Trophoblast cell (in vitro differentiated cells and primary cell): ENCODE results near the gene TRABD2B.
A peak's percentile ranks its signal among the peaks of the same experiment; 100 is the strongest.

Experiments
- DNase-seq, 2 donors: peaks; one replicate each; pipeline ENCODE4 v3.0.0-alpha.2; 2016
- H2AFZ ChIP-seq: 2 replicates; pipeline ENCODE4 v1.6.1; 2013; ENCODE audit warnings: low read length, moderate library complexity, mild to moderate bottlenecking; ENCODE audit not compliant: insufficient read depth, poor library complexity
- H2AK5ac ChIP-seq: 2 replicates; pipeline ENCODE4 v1.6.1; 2013; ENCODE audit warnings: mild to moderate bottlenecking, low read length
- H2BK120ac ChIP-seq: 2 replicates; pipeline ENCODE4 v1.6.1; 2013; ENCODE audit warnings: low read length, mild to moderate bottlenecking, moderate library complexity; ENCODE audit not compliant: insufficient read depth, poor library complexity
- H2BK12ac ChIP-seq: 2 replicates; pipeline ENCODE4 v1.6.1; 2013; ENCODE audit warnings: mild to moderate bottlenecking, low read length, moderate library complexity
- H2BK5ac ChIP-seq: 2 replicates; pipeline ENCODE4 v1.6.1; 2013; ENCODE audit warnings: low read length, low read depth, moderate library complexity, mild to moderate bottlenecking; ENCODE audit not compliant: poor library complexity
- H3K14ac ChIP-seq: 2 replicates; pipeline ENCODE4 v1.6.1; 2013; ENCODE audit warnings: mild to moderate bottlenecking, low read length
- H3K18ac ChIP-seq: 2 replicates; pipeline ENCODE4 v1.6.1; 2013; ENCODE audit warnings: mild to moderate bottlenecking, low read length
- H3K23ac ChIP-seq: 2 replicates; pipeline ENCODE4 v1.6.1; 2013; ENCODE audit warnings: low read length
- H3K27ac ChIP-seq: 2 replicates; pipeline ENCODE4 v1.5.1; 2013; ENCODE audit warnings: low read depth, mild to moderate bottlenecking, inconsistent platforms, low read length, moderate library complexity
- H3K27me3 ChIP-seq: 2 replicates; pipeline ENCODE4 v1.6.1; 2013; ENCODE audit warnings: inconsistent platforms, mild to moderate bottlenecking, low read length, moderate library complexity; ENCODE audit not compliant: insufficient read depth
- H3K36me3 ChIP-seq, 2 experiments: 1 replicate in 1 of 2; 2 replicates in 1 of 2; pipeline ENCODE4 v1.6.1; 2013; ENCODE audit warnings: low read length in 2 of 2, mild to moderate bottlenecking in 2 of 2, moderate library complexity in 1 of 2; ENCODE audit not compliant: insufficient read depth in 2 of 2, control insufficient read depth in 1 of 2
- H3K4ac ChIP-seq: 2 replicates; pipeline ENCODE4 v1.6.1; 2013; ENCODE audit warnings: low read depth, mild to moderate bottlenecking, low read length, moderate library complexity
- H3K4me1 ChIP-seq, 2 experiments: 1 replicate in 1 of 2; 2 replicates in 1 of 2; pipeline ENCODE4 v1.6.1; 2013; ENCODE audit warnings: low read length in 2 of 2, mild to moderate bottlenecking in 2 of 2, moderate library complexity in 1 of 2; ENCODE audit not compliant: insufficient read depth in 2 of 2, control insufficient read depth in 1 of 2
- H3K4me2 ChIP-seq: 2 replicates; pipeline ENCODE4 v1.6.1; 2013; ENCODE audit warnings: inconsistent platforms, mild to moderate bottlenecking, low read length, moderate library complexity
- H3K4me3 ChIP-seq: 2 replicates; pipeline ENCODE4 v1.5.1; 2013; ENCODE audit warnings: mild to moderate bottlenecking, low read depth, low read length, inconsistent platforms
- H3K79me1 ChIP-seq: one replicate; pipeline ENCODE4 v1.6.1; 2013; ENCODE audit warnings: low read length
- H3K79me2 ChIP-seq: 2 replicates; pipeline ENCODE4 v1.6.1; 2013; ENCODE audit warnings: low read length, mild to moderate bottlenecking; ENCODE audit not compliant: control insufficient read depth, insufficient read depth, poor library complexity
- H3K9ac ChIP-seq: 2 replicates; pipeline ENCODE4 v1.6.1; 2013; ENCODE audit warnings: mild to moderate bottlenecking, low read length
- H3K9me3 ChIP-seq: 2 replicates; pipeline ENCODE4 v1.6.1; 2013; ENCODE audit warnings: low read depth, mild to moderate bottlenecking, control low read depth, inconsistent platforms, low read length; ENCODE audit not compliant: insufficient read depth
- H4K12ac ChIP-seq: 2 replicates; pipeline ENCODE4 v1.6.1; 2013; ENCODE audit warnings: low read depth, mild to moderate bottlenecking, low read length, moderate library complexity
- H4K8ac ChIP-seq: 2 replicates; pipeline ENCODE4 v1.6.1; 2013; ENCODE audit warnings: low read depth, mild to moderate bottlenecking, low read length, moderate library complexity
- H4K91ac ChIP-seq: one replicate; pipeline ENCODE4 v1.6.1; 2013; ENCODE audit warnings: low read depth, mild to moderate bottlenecking, low read length, moderate library complexity
- WGBS: extraction: QIAGEN DNeasy Blood & Tissue Kit; methylation state at CpG from one replicate; pipeline ENCODE4 v1.1.7; 2013; ENCODE audit warnings: missing lambda C conversion rate; ENCODE audit not compliant: insufficient read length, insufficient coverage; ENCODE audit errors: extremely low coverage; 5-methylcytosine and 5-hydroxymethylcytosine counted together

Gene TRABD2B

GRCh38 chr1:47823040-47823808 is 174.0 kb downstream of the TRABD2B start:
- H2AFZ ChIP-seq: no peak overlapping the region

GRCh38 chr1:47821760-47822159 is 175.4 kb downstream of the TRABD2B start:
- DNase-seq: no peak
- Histone ChIP-seq H3K4me1 (no peaks in the 10 kb centered on the region), H3K27me3 (no peaks in the 10 kb centered on the region), H4K91ac (no peak overlapping the region), H3K23ac (no peak overlapping the region), H3K79me2 (no peaks in the 10 kb centered on the region), H3K14ac (no peak overlapping the region), H2BK12ac (no peak overlapping the region), H2AK5ac (no peak overlapping the region), H4K12ac (no peak overlapping the region), H3K4me2 (no peak overlapping the region), H3K4ac (no peak overlapping the region), H2BK5ac (no peak overlapping the region), H3K9ac (no peak overlapping the region), H3K36me3 (no peaks in the 10 kb centered on the region), H3K18ac (no peak overlapping the region), H2AFZ (no peak overlapping the region), H3K4me3 (no peak overlapping the region), H3K27ac (no peak overlapping the region), H4K8ac (no peak overlapping the region), H3K79me1 (no peaks in the 10 kb centered on the region), H2BK120ac (no peak overlapping the region), H3K9me3 (peaks cover 2% of the 10 kb centered on the region)
- WGBS: no CpG with 5 or more reads among the region's 5 CpGs

More at GRCh38 chr1:47823040-47823808, 174.0 kb downstream of the TRABD2B start:
- Histone ChIP-seq H2BK12ac (no peak overlapping the region), H4K12ac (no peak overlapping the region), H3K9ac (no peak overlapping the region), H3K4me1 (no peaks in the 10 kb centered on the region), H3K27me3 (no peaks in the 10 kb centered on the region), H3K4me3 (no peak overlapping the region), H3K79me1 (no peaks in the 10 kb centered on the region), H3K36me3 (no peaks in the 10 kb centered on the region), H2BK120ac (no peak overlapping the region), H3K79me2 (no peaks in the 10 kb centered on the region), H3K4me2 (no peak overlapping the region), H4K91ac (no peak overlapping the region), H3K23ac (no peak overlapping the region), H3K14ac (no peak overlapping the region), H2BK5ac (no peak overlapping the region), H3K18ac (no peak overlapping the region), H2AK5ac (no peak overlapping the region), H4K8ac (no peak overlapping the region), H3K4ac (no peak overlapping the region), H3K9me3 (peaks cover 2% of the 10 kb centered on the region), H3K27ac (no peak overlapping the region)
- no CpG with 5 or more reads among the region's 9 CpGs for WGBS
- no peak for DNase-seq

- H2BK5ac ChIP-seq: no peak overlapping the region
- no peaks in the 10 kb centered on the region for H3K4me1 ChIP-seq
- H3K4me3 ChIP-seq: no peak overlapping the region
- no peak overlapping the region for H2BK120ac ChIP-seq
- no peak overlapping the region for H4K91ac ChIP-seq
- H3K18ac ChIP-seq: no peak overlapping the region
- no peaks in the 10 kb centered on the region for H3K79me2 ChIP-seq
- H3K36me3 ChIP-seq: no peaks in the 10 kb centered on the region
- H3K27me3 ChIP-seq: no peaks in the 10 kb centered on the region
- no peak overlapping the region for H2AK5ac ChIP-seq
- whole genome bisulfite sequencing: no CpG with 5 or more reads among the region's 9 CpGs
- no peak overlapping the region for H3K4ac ChIP-seq
- no peak for DNase-seq
- H2AFZ ChIP-seq: no peak overlapping the region
- no peak overlapping the region for H4K8ac ChIP-seq
- no peak overlapping the region for H4K12ac ChIP-seq
- H3K4me2 ChIP-seq: no peak overlapping the region
- no peak overlapping the region for H3K27ac ChIP-seq
- H2BK12ac ChIP-seq: no peak overlapping the region
- no peak overlapping the region for H3K14ac ChIP-seq
- H3K79me1 ChIP-seq: no peaks in the 10 kb centered on the region
- peaks cover 2% of the 10 kb centered on the region for H3K9me3 ChIP-seq
- no peak overlapping the region for H3K9ac ChIP-seq
- H3K23ac ChIP-seq: no peak overlapping the region
These were observed 177.7 kb downstream of the TRABD2B start for GRCh38 chr1:47819574-47819888.

- Histone ChIP-seq H2AFZ (no peak overlapping the region), H3K4me2 (no peak overlapping the region)
- no CpG with 5 or more reads among the region's 20 CpGs for WGBS
These were observed 178.3 kb downstream of the TRABD2B start for GRCh38 chr1:47818682-47819573.

More at GRCh38 chr1:47818682-47819573, 178.3 kb downstream of the TRABD2B start:
- Histone ChIP-seq H4K8ac (no peak overlapping the region), H3K27me3 (no peaks in the 10 kb centered on the region), H3K4me3 (no peak overlapping the region), H3K9me3 (peaks cover 2% of the 10 kb centered on the region), H2BK12ac (no peak overlapping the region), H3K79me2 (no peaks in the 10 kb centered on the region), H3K36me3 (no peaks in the 10 kb centered on the region), H3K4me1 (no peaks in the 10 kb centered on the region), H3K18ac (no peak overlapping the region), H4K91ac (no peak overlapping the region), H4K12ac (no peak overlapping the region), H3K14ac (no peak overlapping the region), H3K4ac (no peak overlapping the region), H2BK120ac (no peak overlapping the region), H3K9ac (peak overlapping the region; percentile 37), H2AK5ac (no peak overlapping the region), H3K23ac (no peak overlapping the region), H3K27ac (no peak overlapping the region), H3K79me1 (no peaks in the 10 kb centered on the region), H2BK5ac (no peak overlapping the region)
- no peak for DNase-seq
